Dendritic cell treated with granulocyte-macrophage colony-stimulating factor and Interleukin-4, amounts not matched to agents 40 ng/mL and 50 ng/mL, for 4 days (primary cell): Measurements from ENCODE around the gene SPSB1.

Experiments used
- H3K27ac Mint-ChIP-seq: one replicate; pipeline ENCODE4 v1.8.0; 2022; ENCODE audit warnings: mild to moderate bottlenecking, mixed read lengths
- H3K27me3 Mint-ChIP-seq: one replicate; pipeline ENCODE4 v1.8.0; 2022; ENCODE audit warnings: mild to moderate bottlenecking, mixed read lengths
- H3K36me3 Mint-ChIP-seq: one replicate; pipeline ENCODE4 v1.8.0; 2022; ENCODE audit warnings: low read depth, mixed read lengths
- H3K4me1 Mint-ChIP-seq: one replicate; pipeline ENCODE4 v1.8.0; 2022; ENCODE audit warnings: low read depth, mixed read lengths
- H3K4me3 Mint-ChIP-seq: one replicate; pipeline ENCODE4 v1.8.0; 2022; ENCODE audit warnings: mild to moderate bottlenecking, moderate library complexity, mixed read lengths
- H3K9me3 Mint-ChIP-seq: one replicate; pipeline ENCODE4 v1.8.0; 2022; ENCODE audit warnings: mixed read lengths
- intact Hi-C: fragments of 100-400 bp; cut with micrococcal nuclease; formaldehyde crosslinking; loops from one replicate; pipeline ENCODE4 v1.15.0; 2022

Gene SPSB1

GRCh38 chr1:9250411-9251381 is 42.0 kb upstream of the SPSB1 start:
- Mint-ChIP-seq H3K4me3 (no peak overlapping the region), H3K36me3 (peaks cover 88% of the 10 kb centered on the region), H3K4me1 (peaks cover 13% of the 10 kb centered on the region), H3K9me3 (no peaks in the 10 kb centered on the region), H3K27ac (no peak overlapping the region), H3K27me3 (no peaks in the 10 kb centered on the region)
- intact Hi-C loops = no loop called here

GRCh38 chr1:9251501-9251900 is 41.2 kb upstream of the SPSB1 start:
- Mint-ChIP-seq H3K4me3 (no peak overlapping the region), H3K27ac (no peak overlapping the region), H3K27me3 (no peaks in the 10 kb centered on the region), H3K9me3 (no peaks in the 10 kb centered on the region), H3K4me1 (peaks cover 15% of the 10 kb centered on the region), H3K36me3 (peaks cover 88% of the 10 kb centered on the region)
- intact Hi-C loops = no loop called here

GRCh38 chr1:9253004-9253403 is 39.7 kb upstream of the SPSB1 start:
- peaks cover 15% of the 10 kb centered on the region for H3K4me1 Mint-ChIP-seq
- H3K27ac Mint-ChIP-seq = no peak overlapping the region
- peaks cover 82% of the 10 kb centered on the region for H3K36me3 Mint-ChIP-seq
- intact Hi-C loops = no loop called here
- no peak overlapping the region for H3K4me3 Mint-ChIP-seq
- no peaks in the 10 kb centered on the region for H3K9me3 Mint-ChIP-seq
- H3K27me3 Mint-ChIP-seq = no peaks in the 10 kb centered on the region

GRCh38 chr1:9253453-9254105 is 39.1 kb upstream of the SPSB1 start:
- Mint-ChIP-seq H3K36me3 (peaks cover 82% of the 10 kb centered on the region), H3K27me3 (no peaks in the 10 kb centered on the region), H3K27ac (no peak overlapping the region), H3K4me1 (peaks cover 15% of the 10 kb centered on the region), H3K9me3 (no peaks in the 10 kb centered on the region), H3K4me3 (no peak overlapping the region)
- intact Hi-C loops = no loop called here

- intact Hi-C loops = no loop called here
- Mint-ChIP-seq H3K27ac (no peak overlapping the region), H3K4me3 (no peak overlapping the region), H3K27me3 (no peaks in the 10 kb centered on the region), H3K4me1 (peaks cover 17% of the 10 kb centered on the region), H3K36me3 (peaks cover 81% of the 10 kb centered on the region), H3K9me3 (no peaks in the 10 kb centered on the region)
These were observed 36.4 kb upstream of the SPSB1 start for GRCh38 chr1:9256332-9256731.

GRCh38 chr1:9257851-9258250 is 34.8 kb upstream of the SPSB1 start:
- Mint-ChIP-seq H3K9me3 (no peaks in the 10 kb centered on the region), H3K4me3 (no peak overlapping the region), H3K27ac (no peak overlapping the region), H3K27me3 (no peaks in the 10 kb centered on the region), H3K36me3 (peaks cover 87% of the 10 kb centered on the region), H3K4me1 (peaks cover 17% of the 10 kb centered on the region)
- intact Hi-C loops = no loop called here

GRCh38 chr1:9258629-9259028 is 34.1 kb upstream of the SPSB1 start:
- Mint-ChIP-seq H3K9me3 (no peaks in the 10 kb centered on the region), H3K36me3 (peaks cover 88% of the 10 kb centered on the region), H3K4me1 (peaks cover 17% of the 10 kb centered on the region), H3K27me3 (no peaks in the 10 kb centered on the region), H3K4me3 (no peak overlapping the region), H3K27ac (no peak overlapping the region)
- intact Hi-C loops = no loop called here

- Mint-ChIP-seq H3K4me1 (peaks cover 17% of the 10 kb centered on the region), H3K9me3 (no peaks in the 10 kb centered on the region), H3K27me3 (no peaks in the 10 kb centered on the region), H3K36me3 (peaks cover 90% of the 10 kb centered on the region), H3K4me3 (no peak overlapping the region), H3K27ac (no peak overlapping the region)
- intact Hi-C loops = no loop called here
These were observed 32.5 kb upstream of the SPSB1 start for GRCh38 chr1:9260059-9260766.

- Mint-ChIP-seq H3K36me3 (peaks cover 90% of the 10 kb centered on the region), H3K27me3 (no peaks in the 10 kb centered on the region), H3K4me1 (peaks cover 12% of the 10 kb centered on the region), H3K9me3 (no peaks in the 10 kb centered on the region), H3K4me3 (no peak overlapping the region), H3K27ac (no peak overlapping the region)
- intact Hi-C loops = no loop called here
These were observed 31.2 kb upstream of the SPSB1 start for GRCh38 chr1:9261496-9261895.

GRCh38 chr1:9262096-9262986 is 30.4 kb upstream of the SPSB1 start:
- peaks cover 12% of the 10 kb centered on the region for H3K4me1 Mint-ChIP-seq
- H3K36me3 Mint-ChIP-seq = peaks cover 85% of the 10 kb centered on the region
- H3K27ac Mint-ChIP-seq = no peak overlapping the region

GRCh38 chr1:9263276-9263855 is 29.3 kb upstream of the SPSB1 start:
- Mint-ChIP-seq H3K27ac (no peak overlapping the region), H3K9me3 (no peaks in the 10 kb centered on the region), H3K36me3 (peaks cover 77% of the 10 kb centered on the region), H3K27me3 (no peaks in the 10 kb centered on the region), H3K4me1 (peaks cover 12% of the 10 kb centered on the region), H3K4me3 (no peak overlapping the region)
- intact Hi-C loops = no loop called here

More at GRCh38 chr1:9262096-9262986, 30.4 kb upstream of the SPSB1 start:
- H3K9me3 Mint-ChIP-seq = no peaks in the 10 kb centered on the region
- intact Hi-C loops = no loop called here
- H3K27me3 Mint-ChIP-seq = no peaks in the 10 kb centered on the region
- H3K4me3 Mint-ChIP-seq = no peak overlapping the region

GRCh38 chr1:9263984-9264872 is 28.5 kb upstream of the SPSB1 start:
- Mint-ChIP-seq H3K4me3 (no peak overlapping the region), H3K4me1 (peaks cover 12% of the 10 kb centered on the region), H3K36me3 (peaks cover 76% of the 10 kb centered on the region), H3K27me3 (no peaks in the 10 kb centered on the region), H3K27ac (no peak overlapping the region), H3K9me3 (no peaks in the 10 kb centered on the region)
- intact Hi-C loops = no loop called here
